B cell (primary cell): ENCODE data around the gene CNGA1. TPM values are rescaled to one million over a fixed set of nuclear protein-coding genes. Genes with fewer than 3 reads are reported as not detected.

Experiments used
- ATAC-seq: fragments of 200-7000 bp; cut with Tn5 transposase; one replicate; pipeline ENCODE4 v1.10.0; 2021; ENCODE audit warnings: low read depth, mild to moderate bottlenecking, moderate number of reproducible peaks, moderate library complexity
- CTCF ChIA-PET: fragments of 350-600 bp; sonication (Branson Sonifier 250); formaldehyde crosslinking; loops from one replicate; lab custom pipeline; 2021; ENCODE audit warnings: antibody characterized with exemption, inconsistent platforms; lab: Charles Lee
- POLR2A ChIA-PET: fragments of 350-600 bp; sonication (Branson Sonifier 250); formaldehyde crosslinking; loops from one replicate; lab custom pipeline; 2021; ENCODE audit warnings: antibody characterized with exemption; lab: Charles Lee
- DNase-seq: peaks from one replicate; pipeline ENCODE4 v3.0.0; 2013
- H2AFZ ChIP-seq: 2 replicates; pipeline ENCODE4 v1.6.1; 2012; ENCODE audit warnings: mild to moderate bottlenecking, low read depth, low read length; ENCODE audit not compliant: insufficient read depth, poor library complexity, severe bottlenecking
- H3K27ac ChIP-seq, 2 donors: 1 replicate in 1 of 2; 2 replicates in 1 of 2; pipeline ENCODE4 v1.5.1; 2012 to 2013; ENCODE audit warnings: low read length in 2 of 2, mild to moderate bottlenecking in 2 of 2, moderate library complexity in 1 of 2
- H3K27me3 ChIP-seq, 4 experiments: fragments of 200-600 bp in 1 of 4; sonication (generic) in 1 of 4; replicated peaks in 1 of 4; 1 replicate in 2 of 4; 2 replicates in 2 of 4; pipeline versions ENCODE4 v1.6.1 to v1.7.0; 2013 to 2016; ENCODE audit warnings: low read length in 3 of 4, mild to moderate bottlenecking in 2 of 4, mixed read lengths in 1 of 4, moderate library complexity in 1 of 4; ENCODE audit not compliant: insufficient read depth in 4 of 4, control insufficient read depth in 3 of 4; ENCODE audit errors: control extremely low read depth in 1 of 4
- H3K36me3 ChIP-seq, 2 experiments: replicated peaks in 1 of 2; 1 replicate in 1 of 2; 2 replicates in 1 of 2; pipeline versions ENCODE4 v1.6.1 to v1.7.1; 2013; ENCODE audit warnings: low read length in 1 of 2; ENCODE audit not compliant: insufficient read depth in 2 of 2, control insufficient read depth in 1 of 2; ENCODE audit errors: control extremely low read depth in 1 of 2, extremely low read depth in 1 of 2
- H3K4me1 ChIP-seq, 2 donors: fragments of 200-600 bp in 1 of 2; sonication (generic) in 1 of 2; 1 replicate in 1 of 2; 2 replicates in 1 of 2; pipeline versions ENCODE4 v1.5.1 to v1.6.1; 2013 to 2017; ENCODE audit warnings: low read length in 2 of 2; ENCODE audit not compliant: control insufficient read depth in 2 of 2, insufficient read depth in 2 of 2
- H3K4me2 ChIP-seq: replicated peaks from 2 replicates; pipeline ENCODE3; 2012; ENCODE audit warnings: mild to moderate bottlenecking, low read depth, low read length; ENCODE audit not compliant: poor library complexity, severe bottlenecking
- H3K4me3 ChIP-seq, 5 experiments: fragments of 200-600 bp in 1 of 5; sonication (generic) in 1 of 5; 1 replicate in 3 of 5; 2 replicates in 2 of 5; pipeline versions ENCODE4 v1.5.1 to v1.7.0; 2011 to 2016; ENCODE audit warnings: low read length in 4 of 5, mild to moderate bottlenecking in 4 of 5, low read depth in 2 of 5, control low read depth in 1 of 5, moderate library complexity in 1 of 5; ENCODE audit not compliant: insufficient read depth in 1 of 5; ENCODE audit errors: control extremely low read depth in 1 of 5, extremely low read depth in 1 of 5
- H3K79me2 ChIP-seq: fragments of 200-600 bp; sonication (generic); one replicate; pipeline ENCODE4 v1.6.0; 2016; ENCODE audit warnings: low read length; ENCODE audit not compliant: control insufficient read depth, insufficient read depth
- H3K9ac ChIP-seq: fragments of 200-600 bp; sonication (generic); 2 replicates; pipeline ENCODE4 v1.6.1; 2017; ENCODE audit warnings: mild to moderate bottlenecking, low read length, moderate library complexity
- H3K9me3 ChIP-seq, 3 donors: one replicate each; pipeline versions ENCODE4 v1.6.1 to v1.7.1; 2013; ENCODE audit warnings: low read length in 2 of 3; ENCODE audit not compliant: control insufficient read depth in 2 of 3, insufficient read depth in 1 of 3; ENCODE audit errors: control extremely low read depth in 1 of 3
- H4K20me1 ChIP-seq: 2 replicates; pipeline ENCODE4 v1.6.0; 2012; ENCODE audit warnings: mild to moderate bottlenecking, low read length; ENCODE audit not compliant: insufficient read depth, control insufficient read depth, poor library complexity, severe bottlenecking
- H3K27ac Mint-ChIP-seq: one replicate; pipeline ENCODE4 v1.8.0; 2021; ENCODE audit warnings: mixed read lengths
- H3K27me3 Mint-ChIP-seq: one replicate; pipeline ENCODE4 v1.8.0; 2021; ENCODE audit warnings: mixed read lengths
- H3K4me1 Mint-ChIP-seq: one replicate; pipeline ENCODE4 v1.8.0; 2021; ENCODE audit warnings: mixed read lengths
- H3K4me3 Mint-ChIP-seq: one replicate; pipeline ENCODE4 v1.8.0; 2021; ENCODE audit warnings: mixed read lengths
- H3K9me3 Mint-ChIP-seq: one replicate; pipeline ENCODE4 v1.8.0; 2022; ENCODE audit warnings: mixed read lengths; ENCODE audit not compliant: insufficient read depth
- CTCF ChIP-seq: fragments of 200-600 bp; IDR thresholded peaks from one replicate; pipeline ENCODE4 v1.8.0; 2022; ENCODE audit warnings: antibody characterized with exemption, mild to moderate bottlenecking
- EZH2 ChIP-seq: IDR thresholded peaks from 2 replicates; pipeline ENCODE4 v1.6.1; 2012; ENCODE audit warnings: borderline replicate concordance, low read depth, mild to moderate bottlenecking, moderate library complexity, low read length; ENCODE audit not compliant: insufficient read depth, poor library complexity, severe bottlenecking
- WGBS: methylation state at CpG from one replicate; pipeline ENCODE4 v1.1.5; 2013; ENCODE audit warnings: missing lambda C conversion rate; ENCODE audit not compliant: insufficient coverage; 5-methylcytosine and 5-hydroxymethylcytosine counted together
- intact Hi-C: fragments of 100-400 bp; cut with micrococcal nuclease; formaldehyde crosslinking; loops from one replicate; pipeline ENCODE4 v1.10.0; 2022
- polyA plus RNA-seq: library from polyadenylated mRNA; depleted of rRNA; stranded (reverse); fragments of >200 nt; gene quantifications from 2 replicates; pipeline ENCODE4 v1.2.3, GENCODE V29; 2012
- total RNA-seq, 2 donors: library from RNA; stranded (reverse); fragments of 120-200 nt in 1 of 2; gene quantifications; 1 replicate in 1 of 2; 2 replicates in 1 of 2; pipeline versions ENCODE4 v1.2.3 to v1.2.4, GENCODE V29; 2013 to 2022

Gene CNGA1
- total and polyA plus RNA-seq, 2 donors (not counting 1 experiment from before 2014, with no cell fraction given): not detected

GRCh38 chr4:48031802-48032525 lies 15.5 kb upstream of the CNGA1 start:
- TF ChIP-seq CTCF (no peak), EZH2 (no peak)
- ChIA-PET CTCF (interaction anchor here (0.8 to 6.7 kb wide), 9 partner anchors 13 to 109 kb away, joined by 3 to 86 read pairs (median 3); no protein-coding TSS in a partner anchor), POLR2A (no interaction called here)
- H3K27ac ChIP-seq: no peak overlapping the region
- Mint-ChIP-seq H3K4me1 (peaks cover 40% of the 10 kb centered on the region), H3K27ac (no peak overlapping the region), H3K27me3 (peaks cover 7% of the 10 kb centered on the region), H3K9me3 (no peaks in the 10 kb centered on the region), H3K4me3 (no peak overlapping the region)
- intact Hi-C loops: no loop called here
- WGBS: 95% methylated on average over 3 of the region's 12 CpGs
- no peak for ATAC-seq
- H3K27me3 ChIP-seq: peaks cover 0 to 3% (median 0%) of the 10 kb centered on the region in 4 experiments
- H3K79me2 ChIP-seq: no peaks in the 10 kb centered on the region
- H2AFZ ChIP-seq: no peak overlapping the region
- no peaks in the 10 kb centered on the region for H3K36me3 ChIP-seq
- peaks cover 0 to 3% (median 0%) of the 10 kb centered on the region in 3 donors for H3K9me3 ChIP-seq
- no peaks in the 10 kb centered on the region for H4K20me1 ChIP-seq
- H3K4me3 ChIP-seq: no peak overlapping the region
- no peak overlapping the region for H3K4me2 ChIP-seq
- peaks cover 27 to 29% of the 10 kb centered on the region in 2 donors for H3K4me1 ChIP-seq
- no peak for DNase-seq
- no peak overlapping the region for H3K9ac ChIP-seq

GRCh38 chr4:48030470-48030869 lies 14.0 kb upstream of the CNGA1 start:
- TF ChIP-seq EZH2: no peak
- TF ChIP-seq CTCF: no peak
- CTCF ChIA-PET: interaction anchor here (3.4 kb wide), 1 partner anchor 56 kb away, joined by 27 read pairs; no protein-coding TSS in a partner anchor
- no peak overlapping the region for H3K9ac ChIP-seq
- intact Hi-C loops: no loop called here
- Mint-ChIP-seq H3K9me3 (no peaks in the 10 kb centered on the region), H3K27ac (no peak overlapping the region), H3K27me3 (peaks cover 16% of the 10 kb centered on the region), H3K4me3 (no peak overlapping the region), H3K4me1 (peaks cover 26% of the 10 kb centered on the region)
- H3K36me3 ChIP-seq: no peaks in the 10 kb centered on the region
- peaks cover 14 to 16% of the 10 kb centered on the region in 2 donors for H3K4me1 ChIP-seq
- H3K4me2 ChIP-seq: no peak overlapping the region
- H3K79me2 ChIP-seq: no peaks in the 10 kb centered on the region
- no peak overlapping the region for H3K4me3 ChIP-seq
- ATAC-seq (no peak), DNase-seq (no peak)
- POLR2A ChIA-PET: no interaction called here
- peaks cover 0 to 3% (median 0%) of the 10 kb centered on the region in 3 donors for H3K9me3 ChIP-seq
- no CpG with 5 or more reads among the region's 3 CpGs for WGBS
- H3K27me3 ChIP-seq: peaks cover 0 to 8% (median 3%) of the 10 kb centered on the region in 4 experiments
- H3K27ac ChIP-seq: no peak overlapping the region
- no peaks in the 10 kb centered on the region for H4K20me1 ChIP-seq
- no peak overlapping the region for H2AFZ ChIP-seq
